DOHH2 (cell line): ENCODE measurements around the gene RCOR1.

ENCODE experiments used
- H3F3A ChIP-seq: fragments of 200-600 bp; sonication (generic), shearing (Covaris generic); 2 replicates; pipeline ENCODE4 v1.6.0; 2016; ENCODE audit warnings: antibody characterized with exemption, mild to moderate bottlenecking; ENCODE audit not compliant: control insufficient read depth, insufficient read depth
- H3K27ac ChIP-seq: fragments of 200-600 bp; sonication (generic); 2 replicates; pipeline ENCODE4 v1.5.1; 2014; ENCODE audit warnings: low read depth, mild to moderate bottlenecking, low read length, moderate library complexity
- H3K27me3 ChIP-seq: fragments of 200-600 bp; sonication (generic); 2 replicates; pipeline ENCODE4 v1.6.1; 2014; ENCODE audit warnings: mild to moderate bottlenecking, low read length, mixed read lengths; ENCODE audit not compliant: control insufficient read depth
- H3K36me3 ChIP-seq: fragments of 200-600 bp; sonication (generic); 2 replicates; pipeline ENCODE4 v1.6.1; 2014; ENCODE audit warnings: mild to moderate bottlenecking, low read length, moderate library complexity, mixed read lengths; ENCODE audit not compliant: control insufficient read depth
- H3K4me1 ChIP-seq: fragments of 200-600 bp; sonication (generic); 2 replicates; pipeline ENCODE4 v1.6.1; 2014; ENCODE audit warnings: mild to moderate bottlenecking, low read length, mixed read lengths; ENCODE audit not compliant: control insufficient read depth
- H3K4me2 ChIP-seq: fragments of 200-600 bp; sonication (generic); 2 replicates; pipeline ENCODE4 v1.6.0; 2014; ENCODE audit warnings: mild to moderate bottlenecking, low read length, moderate library complexity
- H3K4me3 ChIP-seq: fragments of 200-600 bp; sonication (generic); 2 replicates; pipeline ENCODE4 v1.5.1; 2014; ENCODE audit warnings: mild to moderate bottlenecking, low read length, mixed read lengths
- H3K79me2 ChIP-seq: fragments of 200-600 bp; sonication (generic); 2 replicates; pipeline ENCODE4 v1.6.1; 2014; ENCODE audit warnings: mild to moderate bottlenecking, low read length, mixed read lengths; ENCODE audit not compliant: control insufficient read depth
- H3K9me2 ChIP-seq: fragments of 200-600 bp; sonication (generic); replicated peaks from 2 replicates; pipeline ENCODE4 v1.6.1; 2014; ENCODE audit warnings: mild to moderate bottlenecking, low read length, mixed read lengths; ENCODE audit not compliant: control insufficient read depth
- H3K9me3 ChIP-seq: fragments of 200-600 bp; sonication (generic); 2 replicates; pipeline ENCODE4 v1.6.1; 2014; ENCODE audit warnings: antibody characterized with exemption, low read length, mixed read lengths; ENCODE audit not compliant: control insufficient read depth, insufficient read depth
- H4K20me1 ChIP-seq: fragments of 200-600 bp; sonication (generic); 2 replicates; pipeline ENCODE4 v1.6.0; 2014; ENCODE audit warnings: low read depth, mild to moderate bottlenecking, antibody characterized with exemption, low read length, moderate library complexity; ENCODE audit not compliant: control insufficient read depth, insufficient read depth
- CTCF ChIP-seq: fragments of 200-600 bp; sonication (generic); IDR thresholded peaks from one replicate; pipeline ENCODE4 v1.5.1; 2014; ENCODE audit warnings: antibody characterized with exemption, mild to moderate bottlenecking, low read depth, low read length; ENCODE audit not compliant: poor library complexity, severe bottlenecking
- EZH2phosphoT487 ChIP-seq: fragments of 200-600 bp; sonication (generic); IDR thresholded peaks from 2 replicates; pipeline ENCODE4 v1.6.1; 2017; ENCODE audit warnings: borderline replicate concordance, mild to moderate bottlenecking, antibody characterized with exemption, low read length, moderate library complexity, mixed read lengths

RCOR1 gene

DNA sequence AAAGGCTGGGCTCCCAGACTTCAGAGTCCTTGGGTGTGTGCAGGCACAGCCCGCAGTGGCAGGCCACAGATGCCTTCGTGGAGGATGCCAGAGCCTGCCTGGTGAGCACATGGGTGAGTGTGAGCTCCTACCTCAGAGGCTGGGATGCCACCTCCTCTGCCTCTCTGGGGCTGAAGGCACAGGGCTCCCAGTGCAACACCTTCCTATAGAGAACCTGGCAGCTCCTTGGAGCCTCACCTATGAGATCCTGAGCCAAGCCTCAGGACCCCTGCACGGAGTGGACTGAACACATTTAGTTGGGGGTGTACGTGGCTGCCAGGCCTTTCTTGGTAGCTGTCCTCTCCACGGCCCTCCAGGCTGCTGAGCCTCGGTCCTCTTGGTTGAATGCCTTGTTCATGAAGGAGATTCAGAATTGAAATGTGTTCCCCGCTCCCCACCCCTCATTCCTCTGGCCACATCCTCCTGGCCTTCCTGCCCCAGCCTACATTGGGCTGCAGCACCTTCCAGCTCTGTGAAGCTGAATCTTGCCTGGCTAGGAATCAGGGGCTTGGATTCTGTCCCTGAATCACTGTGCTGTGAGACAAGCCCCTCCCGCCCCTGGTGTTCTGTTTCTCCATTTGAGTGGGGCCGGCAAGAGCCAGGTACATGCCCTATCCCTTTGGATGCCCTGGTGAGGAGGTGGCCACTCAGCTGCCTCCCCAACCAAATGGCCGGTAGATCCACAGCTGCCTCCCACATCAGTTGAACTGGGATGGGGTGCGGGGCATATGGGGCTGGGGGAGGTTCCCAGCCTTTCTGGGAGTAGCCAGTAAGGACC, 146.1 kb downstream of the RCOR1 start:
- Histone ChIP-seq H3K4me3 (no peak overlapping the region), H3K36me3 (no peaks in the 10 kb centered on the region), H3K27ac (no peak overlapping the region), H4K20me1 (no peaks in the 10 kb centered on the region), H3K4me2 (no peak overlapping the region), H3F3A (no peaks in the 10 kb centered on the region), H3K9me3 (peaks cover 3% of the 10 kb centered on the region; the same call in 1 of the 2 replicates), H3K79me2 (no peaks in the 10 kb centered on the region), H3K27me3 (no peaks in the 10 kb centered on the region), H3K9me2 (no peaks in the 10 kb centered on the region), H3K4me1 (no peaks in the 10 kb centered on the region)
- TF ChIP-seq CTCF: no peak
- TF ChIP-seq EZH2phosphoT487: no peak

- H3K9me2 ChIP-seq: no peaks in the 10 kb centered on the region
- no peaks in the 10 kb centered on the region for H3K27me3 ChIP-seq
- H3K4me1 ChIP-seq: no peaks in the 10 kb centered on the region
- no peaks in the 10 kb centered on the region for H4K20me1 ChIP-seq
- no peaks in the 10 kb centered on the region for H3K36me3 ChIP-seq
- no peaks in the 10 kb centered on the region for H3F3A ChIP-seq
- H3K9me3 ChIP-seq: peaks cover 3% of the 10 kb centered on the region; the same call in 1 of the 2 replicates
- no peak overlapping the region for H3K4me3 ChIP-seq
- no peak overlapping the region for H3K4me2 ChIP-seq
- no peaks in the 10 kb centered on the region for H3K79me2 ChIP-seq
- no peak for TF ChIP-seq CTCF
- no peak for TF ChIP-seq EZH2phosphoT487
- no peak overlapping the region for H3K27ac ChIP-seq
Measured at GRCh38 chr14:102739190-102739469, 146.7 kb downstream of the RCOR1 start.

GRCh38 chr14:102746634-102747438, 154.4 kb downstream of the RCOR1 start:
- Histone ChIP-seq H3K36me3 (no peaks in the 10 kb centered on the region), H3K4me2 (no peak overlapping the region), H3K27me3 (no peaks in the 10 kb centered on the region), H3K9me2 (no peaks in the 10 kb centered on the region), H3K9me3 (no peaks in the 10 kb centered on the region), H3K4me1 (no peaks in the 10 kb centered on the region), H3K27ac (no peak overlapping the region), H3K79me2 (no peaks in the 10 kb centered on the region), H4K20me1 (no peaks in the 10 kb centered on the region), H3K4me3 (no peak overlapping the region), H3F3A (no peaks in the 10 kb centered on the region)
- TF ChIP-seq EZH2phosphoT487: no peak
- TF ChIP-seq CTCF: no peak
